Fibroblast of mammary gland (primary cell): ENCODE data around the gene EIF3K.

Source experiments
- DNase-seq: peaks from one replicate; pipeline ENCODE4 v3.0.0-alpha.2; 2010; ENCODE audit warnings: low read depth
- H3K4me3 ChIP-seq: 2 replicates; pipeline ENCODE4 v1.5.1; 2011; ENCODE audit warnings: low read depth, mild to moderate bottlenecking, low read length, moderate library complexity; ENCODE audit not compliant: control insufficient read depth
- TF ChIP-seq, protein P1 (sequence below): conservative IDR thresholded peaks from 2 replicates; pipeline ENCODE4 v1.5.1; 2011; ENCODE audit warnings: low read depth, low read length, inconsistent platforms; ENCODE audit not compliant: control insufficient read depth, insufficient read depth

The EIF3K gene

DNA sequence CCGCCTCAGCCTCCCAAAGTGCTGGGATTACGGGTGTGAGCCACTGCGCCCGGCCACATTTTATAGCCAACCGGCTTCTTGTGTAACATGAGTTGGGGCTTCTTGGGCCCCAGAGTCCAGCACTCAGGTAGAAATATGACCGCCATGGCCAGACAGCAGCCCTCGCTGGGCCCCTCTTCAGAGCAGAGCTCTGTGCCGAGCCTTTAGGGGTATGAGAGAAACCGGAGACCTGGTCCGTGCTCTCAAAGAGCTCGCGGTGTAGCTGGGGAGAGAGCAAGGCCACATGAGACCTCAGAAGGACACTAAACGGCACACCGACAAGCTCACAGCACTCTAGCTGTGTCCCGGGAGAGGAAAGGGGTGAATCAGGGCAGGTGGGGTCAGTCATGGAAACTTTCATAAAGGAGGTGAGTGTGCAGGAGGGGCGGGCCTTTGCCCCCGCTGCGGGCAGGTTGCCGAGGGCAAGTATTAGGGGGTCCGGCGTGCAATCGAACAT lies 44.2 kb downstream of the EIF3K start:
- DNase-seq: no peak
- TF ChIP-seq, protein P1, sequence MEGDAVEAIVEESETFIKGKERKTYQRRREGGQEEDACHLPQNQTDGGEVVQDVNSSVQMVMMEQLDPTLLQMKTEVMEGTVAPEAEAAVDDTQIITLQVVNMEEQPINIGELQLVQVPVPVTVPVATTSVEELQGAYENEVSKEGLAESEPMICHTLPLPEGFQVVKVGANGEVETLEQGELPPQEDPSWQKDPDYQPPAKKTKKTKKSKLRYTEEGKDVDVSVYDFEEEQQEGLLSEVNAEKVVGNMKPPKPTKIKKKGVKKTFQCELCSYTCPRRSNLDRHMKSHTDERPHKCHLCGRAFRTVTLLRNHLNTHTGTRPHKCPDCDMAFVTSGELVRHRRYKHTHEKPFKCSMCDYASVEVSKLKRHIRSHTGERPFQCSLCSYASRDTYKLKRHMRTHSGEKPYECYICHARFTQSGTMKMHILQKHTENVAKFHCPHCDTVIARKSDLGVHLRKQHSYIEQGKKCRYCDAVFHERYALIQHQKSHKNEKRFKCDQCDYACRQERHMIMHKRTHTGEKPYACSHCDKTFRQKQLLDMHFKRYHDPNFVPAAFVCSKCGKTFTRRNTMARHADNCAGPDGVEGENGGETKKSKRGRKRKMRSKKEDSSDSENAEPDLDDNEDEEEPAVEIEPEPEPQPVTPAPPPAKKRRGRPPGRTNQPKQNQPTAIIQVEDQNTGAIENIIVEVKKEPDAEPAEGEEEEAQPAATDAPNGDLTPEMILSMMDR: no peak
- H3K4me3 ChIP-seq: no peak overlapping the region

DNA sequence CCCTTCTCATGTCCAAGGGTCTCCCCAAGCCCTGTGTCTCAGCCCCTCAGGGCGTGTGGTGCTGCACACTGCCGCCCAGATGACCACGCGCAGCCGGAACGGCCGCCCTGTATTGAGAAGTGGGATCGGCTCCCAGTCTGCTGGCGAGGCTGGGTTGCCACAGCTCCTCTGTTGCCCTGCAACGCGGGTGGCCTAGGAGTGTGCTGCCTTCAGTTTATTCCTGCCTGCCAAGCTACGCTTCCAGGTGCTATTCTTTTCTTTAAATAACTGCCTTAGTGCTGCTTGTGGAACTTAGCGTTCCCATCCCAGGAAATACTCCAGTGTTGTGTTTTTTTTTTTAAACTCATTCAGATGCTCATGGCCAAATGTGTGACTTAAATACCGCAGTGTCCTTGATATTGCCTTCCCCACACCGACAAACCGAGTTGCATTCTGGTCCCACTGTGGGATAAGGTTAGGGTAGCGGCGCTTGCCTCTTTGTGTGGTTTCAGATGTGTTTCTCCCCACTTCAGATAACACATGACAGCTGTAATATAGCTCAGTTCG lies 45.0 kb downstream of the EIF3K start:
- H3K4me3 ChIP-seq: no peak overlapping the region
- TF ChIP-seq, protein P1: no peak
- no peak for DNase-seq

DNA sequence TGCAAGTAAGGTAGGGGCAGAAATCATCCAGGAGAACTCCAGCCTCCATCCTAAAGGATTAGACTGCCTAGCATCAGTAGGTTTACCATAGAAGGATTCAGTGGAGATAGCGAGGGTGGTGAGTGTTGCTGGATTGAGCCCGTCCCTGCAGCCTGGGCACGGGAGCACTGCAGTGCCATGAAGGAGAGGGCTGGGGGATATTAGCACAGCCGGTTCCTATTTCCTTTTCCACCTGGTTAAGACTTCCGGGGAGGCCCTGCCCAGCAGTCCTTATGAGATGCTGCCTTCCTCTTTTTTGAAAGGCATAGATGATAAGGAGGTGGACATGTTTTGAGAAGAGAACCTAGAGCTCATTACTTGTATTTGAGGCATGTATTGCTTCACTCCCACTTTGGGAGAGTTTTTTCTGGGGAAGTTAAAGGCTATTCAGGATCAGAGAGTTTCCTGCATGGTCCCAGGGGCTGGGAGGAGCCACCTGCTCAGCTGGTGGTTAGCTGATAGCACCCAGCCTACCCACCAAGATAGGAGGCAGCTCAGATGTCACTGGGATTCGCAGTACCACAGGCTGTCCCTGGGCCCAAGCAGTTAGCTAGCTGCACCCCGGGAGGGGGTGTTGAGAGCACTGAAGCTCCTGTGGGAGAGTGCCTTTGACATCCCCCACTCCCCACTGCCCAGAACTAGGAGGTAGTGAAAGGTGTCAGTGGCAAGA lies 45.7 kb downstream of the EIF3K start:
- DNase-seq: no peak
- no peak overlapping the region for H3K4me3 ChIP-seq
- TF ChIP-seq, protein P1: no peak

DNA sequence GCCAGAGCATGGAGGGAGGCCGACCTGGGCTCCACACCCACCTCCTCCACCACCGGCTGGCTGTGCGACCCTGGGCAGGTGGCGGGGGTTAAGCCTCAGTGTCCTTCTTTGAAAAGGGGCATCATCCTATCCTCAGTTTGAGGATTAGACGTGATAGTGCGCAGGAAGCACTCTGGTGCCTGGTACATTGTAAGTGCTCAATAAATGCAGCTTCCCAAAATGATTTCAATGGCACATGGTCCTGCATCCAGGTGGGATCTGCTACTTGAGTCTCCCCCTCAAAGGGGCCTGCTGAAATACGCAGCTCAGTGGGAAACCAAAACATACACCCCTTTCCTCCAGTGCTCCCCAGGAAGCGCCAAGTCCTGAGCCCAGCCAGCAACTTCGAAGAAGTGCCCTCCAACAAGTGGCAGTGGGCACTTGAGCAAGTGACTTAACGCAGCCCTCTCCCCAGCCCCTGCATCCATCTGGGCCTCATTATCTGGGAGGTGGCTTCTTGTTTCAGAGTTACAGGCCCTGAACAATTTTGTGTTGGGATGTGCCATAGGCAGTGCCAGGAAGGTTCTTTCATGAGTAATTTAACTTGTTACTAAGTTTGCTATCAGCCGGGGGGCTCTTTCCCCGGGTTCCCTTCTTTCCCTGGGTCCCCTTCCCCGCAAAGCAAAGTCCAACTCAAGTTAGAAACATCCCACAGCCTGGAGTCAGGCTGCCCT lies 46.4 kb downstream of the EIF3K start:
- TF ChIP-seq, protein P1: no peak
- H3K4me3 ChIP-seq: no peak overlapping the region
- no peak for DNase-seq

DNA sequence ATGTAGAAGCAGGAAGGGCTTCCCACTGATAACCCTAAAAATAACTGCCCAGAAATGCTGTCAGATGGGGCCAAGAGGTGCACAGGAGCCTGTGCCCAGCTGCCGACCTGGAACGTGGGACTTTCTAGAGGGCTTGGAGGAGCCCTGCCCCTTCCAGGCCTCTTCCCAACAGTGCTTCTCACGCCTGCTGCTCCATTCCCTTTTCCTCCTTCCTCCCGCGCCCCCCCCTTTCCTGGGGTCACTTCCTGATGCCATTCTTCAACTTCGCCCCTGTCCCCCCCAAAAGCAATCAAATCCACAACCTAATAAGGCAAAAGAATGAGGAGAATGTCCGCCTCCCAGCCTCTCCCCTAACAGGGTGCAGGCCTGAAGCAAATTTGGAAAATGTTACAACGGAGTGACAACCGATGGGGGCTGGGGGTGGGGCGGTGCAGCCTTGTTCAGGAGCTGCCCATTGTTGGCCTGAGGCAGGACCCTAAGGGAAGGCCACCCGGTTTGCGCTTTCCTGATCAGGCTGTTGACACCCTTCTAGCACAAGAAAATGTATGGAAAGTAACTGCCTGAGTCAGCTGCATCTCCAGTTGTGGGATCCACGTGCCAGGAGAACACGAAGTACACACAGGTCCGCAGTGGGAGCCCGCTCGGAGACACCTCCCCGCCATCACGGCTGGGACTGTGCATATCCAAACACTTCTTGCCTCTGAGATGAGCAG lies 47.1 kb downstream of the EIF3K start:
- DNase-seq: no peak
- no peak overlapping the region for H3K4me3 ChIP-seq
- TF ChIP-seq, protein P1: no peak

DNA sequence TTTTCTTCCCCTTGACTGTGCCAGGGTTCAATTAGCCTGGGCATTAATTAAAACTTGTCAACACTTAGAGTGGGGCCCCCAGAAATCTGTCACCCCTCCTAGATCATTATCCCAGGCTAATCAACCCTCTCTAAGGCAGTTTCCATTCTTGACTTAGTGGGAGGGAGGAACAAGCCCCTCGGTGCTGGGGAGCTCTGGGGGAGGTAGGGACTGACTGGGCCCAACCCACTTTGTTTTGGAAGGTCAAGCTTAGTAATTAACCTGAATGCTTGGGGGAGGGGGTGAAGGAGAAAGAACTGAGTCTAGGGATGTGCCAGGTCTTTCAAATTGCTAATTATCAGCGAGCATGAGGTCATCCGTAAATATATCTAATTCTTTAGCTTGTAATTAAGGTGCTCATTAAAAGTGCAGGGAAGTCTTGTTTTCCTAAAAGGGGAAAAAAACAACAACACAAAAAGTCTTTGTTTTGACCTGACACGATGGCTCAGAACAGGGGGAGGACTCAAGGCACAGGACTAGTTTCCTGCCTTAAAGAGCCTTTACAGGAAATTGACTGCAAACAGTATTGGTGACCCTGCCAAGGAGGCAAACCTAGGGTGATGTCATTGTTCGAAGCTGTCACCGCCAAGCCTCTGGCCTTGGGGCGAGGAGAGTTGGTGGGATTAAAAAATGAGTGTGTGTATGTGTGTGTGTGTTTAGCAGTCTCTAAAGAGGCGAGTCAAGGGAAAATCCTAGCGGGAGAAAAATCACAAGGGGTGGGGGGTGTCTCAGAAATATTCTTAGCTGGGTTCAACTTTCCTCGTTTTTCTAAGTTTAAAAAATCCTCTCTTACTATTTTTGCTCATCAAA lies 47.9 kb downstream of the EIF3K start:
- TF ChIP-seq, protein P1: no peak
- DNase-seq: peak; percentile 84
- no peak overlapping the region for H3K4me3 ChIP-seq
